CD14-positive monocyte (primary cell): Measurements from ENCODE around the gene LCN9. TPM values are rescaled to one million over a fixed set of nuclear protein-coding genes. Genes with fewer than 3 reads are reported as not detected.
A peak's percentile ranks its signal among the peaks of the same experiment; 100 is the strongest.

Experiments used
- DNase-seq, 3 donors: peaks; one replicate each; pipeline ENCODE4 v3.0.0-alpha.2; 2011 to 2022
- H2AFZ ChIP-seq: 2 replicates; pipeline ENCODE4 v1.6.0; 2012; ENCODE audit warnings: mild to moderate bottlenecking, low read depth, low read length, inconsistent platforms; ENCODE audit not compliant: insufficient read depth, poor library complexity, severe bottlenecking
- H3K27ac ChIP-seq, 2 donors: 1 replicate in 1 of 2; 2 replicates in 1 of 2; pipeline ENCODE4 v1.5.1; 2012 to 2013; ENCODE audit warnings: low read length in 2 of 2, control low read depth in 1 of 2, inconsistent platforms in 1 of 2, low read depth in 1 of 2, mild to moderate bottlenecking in 1 of 2
- H3K27me3 ChIP-seq, 2 donors: one replicate each; pipeline versions ENCODE4 v1.6.0 to v1.6.1; 2011 to 2013; ENCODE audit warnings: low read length in 2 of 2; ENCODE audit not compliant: control insufficient read depth in 2 of 2, insufficient read depth in 2 of 2
- H3K36me3 ChIP-seq, 2 donors: replicated peaks in 1 of 2; 1 replicate in 1 of 2; 2 replicates in 1 of 2; pipeline versions ENCODE4 v1.5.1 to v1.6.1; 2012 to 2013; ENCODE audit warnings: low read length in 2 of 2, control low read depth in 1 of 2, inconsistent platforms in 1 of 2, mild to moderate bottlenecking in 1 of 2; ENCODE audit not compliant: insufficient read depth in 2 of 2, control insufficient read depth in 1 of 2
- H3K4me1 ChIP-seq, 2 donors: 1 replicate in 1 of 2; 2 replicates in 1 of 2; pipeline versions ENCODE4 v1.5.1 to v1.6.1; 2012 to 2013; ENCODE audit warnings: low read length in 2 of 2, control low read depth in 1 of 2, inconsistent platforms in 1 of 2, mild to moderate bottlenecking in 1 of 2, moderate library complexity in 1 of 2; ENCODE audit not compliant: insufficient read depth in 2 of 2, control insufficient read depth in 1 of 2
- H3K4me2 ChIP-seq: replicated peaks from 2 replicates; pipeline ENCODE3; 2012; ENCODE audit warnings: low read length, moderate library complexity, mild to moderate bottlenecking; ENCODE audit not compliant: poor library complexity, severe bottlenecking; ENCODE audit errors: extremely low read depth
- H3K4me3 ChIP-seq, 3 experiments: fragments of 200-600 bp in 1 of 3; sonication (generic) in 1 of 3; replicated peaks in 1 of 3; 1 replicate in 2 of 3; 2 replicates in 1 of 3; pipeline ENCODE4 v1.5.1; 2011 to 2013; ENCODE audit warnings: low read length in 3 of 3, mild to moderate bottlenecking in 3 of 3, control low read depth in 2 of 3, low read depth in 2 of 3, inconsistent platforms in 1 of 3, moderate library complexity in 1 of 3
- H3K79me2 ChIP-seq: 2 replicates; pipeline ENCODE4 v1.6.0; 2012; ENCODE audit warnings: mild to moderate bottlenecking, control low read depth, inconsistent platforms, low read length, moderate library complexity; ENCODE audit not compliant: insufficient read depth
- H3K9ac ChIP-seq: 2 replicates; pipeline ENCODE4 v1.6.0; 2017; ENCODE audit warnings: low read length, mild to moderate bottlenecking; ENCODE audit not compliant: insufficient read depth, poor library complexity, severe bottlenecking
- H3K9me3 ChIP-seq, 2 donors: replicated peaks in 1 of 2; 1 replicate in 1 of 2; 2 replicates in 1 of 2; pipeline versions ENCODE4 v1.5.1 to v1.6.1; 2012 to 2013; ENCODE audit warnings: low read length in 2 of 2, control low read depth in 1 of 2; ENCODE audit not compliant: control insufficient read depth in 1 of 2, insufficient read depth in 1 of 2
- H4K20me1 ChIP-seq: 2 replicates; pipeline ENCODE4 v1.6.0; 2012; ENCODE audit warnings: mild to moderate bottlenecking, low read length, control low read depth, moderate library complexity; ENCODE audit not compliant: insufficient read depth
- H3K27ac Mint-ChIP-seq, 7 donors: one replicate each; pipeline ENCODE4 v1.8.0; 2020; ENCODE audit warnings: mild to moderate bottlenecking in 7 of 7, mixed read lengths in 7 of 7, moderate library complexity in 6 of 7, inconsistent platforms in 2 of 7
- H3K27me3 Mint-ChIP-seq, 3 donors: one replicate each; pipeline ENCODE4 v1.8.0; 2021 to 2022; ENCODE audit warnings: low read depth in 3 of 3, mild to moderate bottlenecking in 3 of 3, mixed read lengths in 3 of 3, moderate library complexity in 3 of 3, inconsistent platforms in 1 of 3
- H3K36me3 Mint-ChIP-seq, 2 donors: one replicate each; pipeline ENCODE4 v1.8.0; 2020; ENCODE audit warnings: mixed read lengths in 2 of 2, inconsistent platforms in 1 of 2, mild to moderate bottlenecking in 1 of 2
- H3K4me1 Mint-ChIP-seq: one replicate; pipeline ENCODE4 v1.8.0; 2020; ENCODE audit warnings: mild to moderate bottlenecking, mixed read lengths
- H3K4me3 Mint-ChIP-seq, 2 donors: one replicate each; pipeline ENCODE4 v1.8.0; 2020; ENCODE audit warnings: mild to moderate bottlenecking in 2 of 2, mixed read lengths in 2 of 2, moderate library complexity in 1 of 2
- H3K9me3 Mint-ChIP-seq, 7 donors: one replicate each; pipeline ENCODE4 v1.8.0; 2020 to 2022; ENCODE audit warnings: mixed read lengths in 7 of 7, mild to moderate bottlenecking in 6 of 7, moderate library complexity in 6 of 7, inconsistent platforms in 2 of 7
- whole genome bisulfite sequencing: methylation state at CpG from one replicate; pipeline ENCODE4 v1.1.5; 2013; ENCODE audit warnings: missing lambda C conversion rate; ENCODE audit not compliant: insufficient coverage; 5-methylcytosine and 5-hydroxymethylcytosine counted together
- intact Hi-C, 2 donors: fragments of 100-400 bp; cut with micrococcal nuclease; formaldehyde crosslinking; loops; one replicate each; pipeline versions ENCODE4 v1.15.0 to v1.15.1; 2023
- polyA plus RNA-seq, 3 donors: library from polyadenylated mRNA; depleted of rRNA in 1 of 3; unstranded in 2 of 3; stranded (reverse) in 1 of 3; fragments of 300-500 nt in 2 of 3; fragments of >200 nt in 1 of 3; fragmentation: Illumina TruSeq in 2 of 3; gene quantifications; 1 replicate in 2 of 3; 2 replicates in 1 of 3; pipeline ENCODE4 v1.2.3, GENCODE V29; 2012 to 2021
- TF ChIP-seq, protein P1 (sequence below): fragments of 200-600 bp; IDR thresholded peaks from one replicate; pipeline ENCODE4 v1.8.0; 2022; ENCODE audit warnings: antibody characterized with exemption, mild to moderate bottlenecking

Gene LCN9
- polyA plus RNA-seq, 3 donors: not detected

GRCh38 chr9:135715056-135715595 lies 52.0 kb downstream of the LCN9 start:
- no peak overlapping the region for H3K4me2 ChIP-seq
- WGBS: 35% methylated on average over 20 of the region's 23 CpGs
- H3K36me3 Mint-ChIP-seq: no peaks in the 10 kb centered on the region
- H3K79me2 ChIP-seq: no peaks in the 10 kb centered on the region
- no peak overlapping the region for H2AFZ ChIP-seq
- H3K4me3 Mint-ChIP-seq: peak overlapping the region in 1 of 2 donors; percentile 53
- H3K27me3 ChIP-seq: peaks cover 2 to 29% of the 10 kb centered on the region in 2 donors
- peaks cover 27 to 41% (median 36%) of the 10 kb centered on the region in 3 donors for H3K27me3 Mint-ChIP-seq
- H3K27ac Mint-ChIP-seq: no peak overlapping the region
- H3K9ac ChIP-seq: no peak overlapping the region
- no peaks in the 10 kb centered on the region for H3K36me3 ChIP-seq
- H3K4me3 ChIP-seq: no peak overlapping the region
- H3K9me3 Mint-ChIP-seq: peaks cover 0 to 7% (median 0%) of the 10 kb centered on the region in 7 donors
- TF ChIP-seq, protein P1, sequence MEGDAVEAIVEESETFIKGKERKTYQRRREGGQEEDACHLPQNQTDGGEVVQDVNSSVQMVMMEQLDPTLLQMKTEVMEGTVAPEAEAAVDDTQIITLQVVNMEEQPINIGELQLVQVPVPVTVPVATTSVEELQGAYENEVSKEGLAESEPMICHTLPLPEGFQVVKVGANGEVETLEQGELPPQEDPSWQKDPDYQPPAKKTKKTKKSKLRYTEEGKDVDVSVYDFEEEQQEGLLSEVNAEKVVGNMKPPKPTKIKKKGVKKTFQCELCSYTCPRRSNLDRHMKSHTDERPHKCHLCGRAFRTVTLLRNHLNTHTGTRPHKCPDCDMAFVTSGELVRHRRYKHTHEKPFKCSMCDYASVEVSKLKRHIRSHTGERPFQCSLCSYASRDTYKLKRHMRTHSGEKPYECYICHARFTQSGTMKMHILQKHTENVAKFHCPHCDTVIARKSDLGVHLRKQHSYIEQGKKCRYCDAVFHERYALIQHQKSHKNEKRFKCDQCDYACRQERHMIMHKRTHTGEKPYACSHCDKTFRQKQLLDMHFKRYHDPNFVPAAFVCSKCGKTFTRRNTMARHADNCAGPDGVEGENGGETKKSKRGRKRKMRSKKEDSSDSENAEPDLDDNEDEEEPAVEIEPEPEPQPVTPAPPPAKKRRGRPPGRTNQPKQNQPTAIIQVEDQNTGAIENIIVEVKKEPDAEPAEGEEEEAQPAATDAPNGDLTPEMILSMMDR: no peak
- H3K4me1 ChIP-seq: no peaks in the 10 kb centered on the region
- no peaks in the 10 kb centered on the region for H3K9me3 ChIP-seq
- intact Hi-C loops: no loop called here
- no peak for DNase-seq
- no peak overlapping the region for H3K27ac ChIP-seq
- no peaks in the 10 kb centered on the region for H3K4me1 Mint-ChIP-seq
- no peaks in the 10 kb centered on the region for H4K20me1 ChIP-seq

GRCh38 chr9:135716045-135716444 lies 52.9 kb downstream of the LCN9 start:
- H3K4me1 ChIP-seq: no peaks in the 10 kb centered on the region
- no peaks in the 10 kb centered on the region for H3K9me3 ChIP-seq

More at GRCh38 chr9:135716045-135716444, 52.9 kb downstream of the LCN9 start:
- H3K27ac ChIP-seq: no peak overlapping the region
- 94% methylated on average over 9 of the region's 11 CpGs for WGBS
- Mint-ChIP-seq H3K27me3 (peaks cover 27 to 40% (median 36%) of the 10 kb centered on the region in 3 donors), H3K36me3 (no peaks in the 10 kb centered on the region), H3K4me1 (no peaks in the 10 kb centered on the region), H3K27ac (no peak overlapping the region), H3K4me3 (peak overlapping the region in 1 of 2 donors; percentile 53), H3K9me3 (peaks cover 0 to 7% (median 0%) of the 10 kb centered on the region in 7 donors)
- intact Hi-C loops: no loop called here
- H4K20me1 ChIP-seq: no peaks in the 10 kb centered on the region
- no peak for DNase-seq
- TF ChIP-seq, protein P1: no peak
- no peak overlapping the region for H3K4me3 ChIP-seq
- H2AFZ ChIP-seq: no peak overlapping the region
- peaks cover 2 to 29% of the 10 kb centered on the region in 2 donors for H3K27me3 ChIP-seq
- H3K9ac ChIP-seq: no peak overlapping the region
- no peaks in the 10 kb centered on the region for H3K79me2 ChIP-seq
- H3K4me2 ChIP-seq: no peak overlapping the region
- no peaks in the 10 kb centered on the region for H3K36me3 ChIP-seq

Other genes with a start within 250 kb of the LCN9 start
- 1 to 10 TPM in 1 of 3 donors, under 1 TPM in 2; 0.56 to 4.7 (median 0.60) TPM for gene PPP1R26, start 183.5 kb upstream of the LCN9 start, polyA plus RNA-seq
- 10 to 100 TPM; 27.9 to 54.4 (median 30.2) TPM for gene MRPS2, start 162.6 kb upstream of the LCN9 start, polyA plus RNA-seq
- gene LCN1, start 141.9 kb upstream of the LCN9 start, polyA plus RNA-seq: not detected
- gene OBP2A, start 117.2 kb upstream of the LCN9 start, polyA plus RNA-seq: not detected
- not detected for gene PAEP, start 101.6 kb upstream of the LCN9 start, polyA plus RNA-seq
- gene GLT6D1, start 23.8 kb upstream of the LCN9 start, polyA plus RNA-seq: not detected
- gene SOHLH1, start 36.2 kb downstream of the LCN9 start, polyA plus RNA-seq: not detected
- not detected for gene KCNT1, start 38.9 kb downstream of the LCN9 start, polyA plus RNA-seq
- gene CAMSAP1, start 244.2 kb downstream of the LCN9 start, polyA plus RNA-seq: 1 to 10 TPM in 1 of 3 donors, under 1 TPM in 2; 0.71 to 9.0 (median 0.75) TPM